GM13977 (cell line): ENCODE results near the gene CD99L2.

Experiments
- DNase-seq: peaks from one replicate; pipeline ENCODE4 v3.0.0; 2012; ENCODE audit warnings: low spot score
- CTCF ChIP-seq: IDR thresholded peaks from 2 replicates; pipeline ENCODE4 v1.5.1; 2012; ENCODE audit warnings: mild to moderate bottlenecking, control low read depth; ENCODE audit not compliant: insufficient read depth; ENCODE audit errors: extremely low read depth, missing control alignments
- in situ Hi-C: fragments of 300-500 bp; cut with MboI; formaldehyde crosslinking; loops from one replicate; pipeline ENCODE4 v1.12.0; 2022; ENCODE audit warnings: low sequenced_read_pairs, low pct_unique_long_range_greater_than_20kb, mixed read lengths, inconsistent platforms; ENCODE audit not compliant: unreplicated experiment

CD99L2 gene

GRCh38 chrX:150898343-150899190 lies at the start of gene CD99L2:
TSS of gene CD99L2 (minus strand) at chrX:150898668. CDS start at chrX:150898588, 80 bp downstream.
- in situ Hi-C loops, result no loop called here
- TF ChIP-seq CTCF, result no peak
- DNase-seq, result peak; percentile 94

- DNase-seq, result no peak
- in situ Hi-C loops, result no loop called here
- no peak for TF ChIP-seq CTCF
Measured at GRCh38 chrX:150944233-150944632, 45.8 kb upstream of the CD99L2 start.

GRCh38 chrX:150942942-150943594 lies 44.6 kb upstream of the CD99L2 start:
- in situ Hi-C loops, result no loop called here
- no peak for TF ChIP-seq CTCF
- DNase-seq, result no peak

GRCh38 chrX:150941580-150941979 lies 43.1 kb upstream of the CD99L2 start:
- DNase-seq, result no peak
- TF ChIP-seq CTCF, result no peak
- in situ Hi-C loops, result no loop called here

GRCh38 chrX:150940844-150941495 lies 42.5 kb upstream of the CD99L2 start:
- TF ChIP-seq CTCF, result no peak
- DNase-seq, result no peak
- in situ Hi-C loops, result no loop called here

GRCh38 chrX:150936556-150936955 lies 38.1 kb upstream of the CD99L2 start:
- TF ChIP-seq CTCF, result no peak
- DNase-seq, result no peak
- in situ Hi-C loops, result no loop called here
